ENCODE measurements around the gene CFAP20DC.
"Not testable (repeated sequence)": the region's sequence is repeated elsewhere in the genome, so short reads cannot be mapped to it uniquely, and the experiment has no call there.

Gene CFAP20DC

DNA sequence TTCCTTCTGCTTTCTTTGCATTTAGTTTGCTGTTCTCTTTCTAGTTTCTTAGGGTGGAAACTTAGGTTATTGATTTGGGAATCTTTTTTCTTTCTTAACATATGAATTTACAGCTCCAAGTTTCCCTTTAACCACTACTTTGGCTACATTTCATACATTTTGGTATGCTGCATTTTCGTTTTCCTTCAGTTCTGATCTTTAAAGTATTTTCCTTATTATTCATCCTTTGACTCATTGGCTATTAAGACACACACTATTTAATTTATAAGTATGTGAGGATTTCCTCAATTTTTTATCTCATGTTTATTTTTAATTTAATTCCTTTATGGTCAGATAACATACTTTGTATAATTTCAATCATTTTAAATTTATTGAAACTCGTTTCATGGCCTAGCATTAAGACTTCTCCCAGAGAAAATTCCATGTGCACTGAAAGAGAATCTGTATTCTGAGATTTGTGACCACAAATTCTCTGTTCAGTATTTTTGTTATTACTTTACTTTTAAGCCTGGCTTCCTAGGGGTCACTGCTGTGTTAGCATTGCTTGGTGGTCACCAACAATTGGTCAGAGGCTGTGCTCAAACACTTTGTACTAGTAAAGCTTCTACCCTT lies 87.7 kb downstream of the CFAP20DC start:
- no peak for DNase-seq

- DNase-seq: no peak
Observed at GRCh38 chr3:58955308-58955707, 94.5 kb downstream of the CFAP20DC start.

DNA sequence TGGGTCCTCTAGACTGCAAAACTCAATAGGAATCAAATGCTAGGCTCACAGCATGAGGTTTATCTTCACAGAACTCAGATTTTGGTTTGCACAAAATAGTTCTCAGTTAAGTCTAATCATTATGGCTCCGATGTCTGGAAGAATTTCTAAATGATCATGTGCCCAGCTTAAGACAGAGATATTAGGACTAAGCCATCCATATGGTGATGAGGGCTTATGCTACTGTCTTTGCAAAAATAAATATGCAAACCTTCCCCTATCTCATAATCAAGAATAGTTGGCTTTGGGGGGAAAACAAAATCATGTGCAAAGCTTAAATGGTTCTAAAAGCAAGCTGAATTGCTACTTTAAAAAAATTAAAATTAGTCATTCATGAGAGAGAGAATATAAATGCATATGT lies 96.5 kb downstream of the CFAP20DC start:
- DNase-seq: no peak

- DNase-seq: no peak
Observed at GRCh38 chr3:58952128-58952917, 97.5 kb downstream of the CFAP20DC start.

DNA sequence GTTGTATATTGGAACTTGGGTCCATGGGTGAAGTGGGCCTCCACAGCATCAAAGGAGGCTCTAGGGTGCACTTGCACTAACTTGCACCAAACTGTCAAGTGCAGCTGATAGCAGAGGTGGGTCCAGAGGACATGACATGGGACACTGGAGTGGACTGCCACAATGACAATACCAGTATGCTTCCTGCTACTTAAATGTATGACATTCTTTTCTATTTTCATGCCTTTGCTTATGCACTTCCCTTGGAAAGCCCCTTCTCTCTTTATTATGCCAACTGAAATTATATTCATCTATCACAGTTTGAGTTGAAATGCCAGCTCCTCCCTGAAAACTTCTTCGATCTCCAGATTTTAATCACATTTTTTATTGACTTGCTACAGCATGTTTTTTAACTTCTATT lies 101.8 kb downstream of the CFAP20DC start:
- no peak for DNase-seq

GRCh38 chr3:58946875-58947274 lies 103.0 kb downstream of the CFAP20DC start:
- no peak for DNase-seq

DNA sequence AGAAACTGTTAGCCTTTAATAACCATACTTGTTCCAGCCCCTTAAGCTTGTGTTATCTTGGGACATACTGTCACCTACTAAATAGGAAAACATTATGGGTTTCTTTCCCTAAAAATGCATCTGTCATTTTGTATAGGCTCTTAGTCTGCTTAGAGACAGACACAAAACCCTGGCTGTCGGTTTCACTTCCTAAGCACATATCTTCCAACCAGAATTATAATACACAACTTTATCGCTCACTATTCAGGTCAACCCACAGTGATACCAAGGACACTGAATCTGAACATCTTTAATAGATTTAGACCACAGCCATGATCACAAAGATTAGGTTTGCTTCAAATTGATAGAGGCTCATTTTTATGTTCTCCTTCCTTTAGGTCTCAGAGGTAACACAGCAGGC lies 111.8 kb downstream of the CFAP20DC start:
- DNase-seq: no peak

- no peak for DNase-seq
Observed at GRCh38 chr3:58924578-58924977, 125.2 kb downstream of the CFAP20DC start.

GRCh38 chr3:58900386-58900785 lies 149.4 kb downstream of the CFAP20DC start:
- no peak for DNase-seq

DNA sequence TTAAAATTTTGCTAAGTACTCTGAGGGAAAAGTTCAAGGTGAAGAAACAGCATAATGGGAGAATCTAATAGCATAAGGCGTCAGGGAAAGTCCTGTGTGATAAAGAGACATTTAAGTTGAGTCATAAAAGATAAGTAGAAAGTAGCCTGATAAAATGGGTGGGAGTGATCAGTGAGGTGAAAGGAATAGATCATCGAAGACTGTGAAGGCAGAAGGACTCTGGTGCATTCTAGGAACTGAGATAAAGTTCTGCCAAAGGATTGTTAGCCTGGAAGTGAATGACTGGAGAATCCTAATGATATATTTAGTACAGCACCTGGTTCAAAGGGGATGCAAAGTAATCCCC lies 149.9 kb downstream of the CFAP20DC start:
- DNase-seq: no peak

DNA sequence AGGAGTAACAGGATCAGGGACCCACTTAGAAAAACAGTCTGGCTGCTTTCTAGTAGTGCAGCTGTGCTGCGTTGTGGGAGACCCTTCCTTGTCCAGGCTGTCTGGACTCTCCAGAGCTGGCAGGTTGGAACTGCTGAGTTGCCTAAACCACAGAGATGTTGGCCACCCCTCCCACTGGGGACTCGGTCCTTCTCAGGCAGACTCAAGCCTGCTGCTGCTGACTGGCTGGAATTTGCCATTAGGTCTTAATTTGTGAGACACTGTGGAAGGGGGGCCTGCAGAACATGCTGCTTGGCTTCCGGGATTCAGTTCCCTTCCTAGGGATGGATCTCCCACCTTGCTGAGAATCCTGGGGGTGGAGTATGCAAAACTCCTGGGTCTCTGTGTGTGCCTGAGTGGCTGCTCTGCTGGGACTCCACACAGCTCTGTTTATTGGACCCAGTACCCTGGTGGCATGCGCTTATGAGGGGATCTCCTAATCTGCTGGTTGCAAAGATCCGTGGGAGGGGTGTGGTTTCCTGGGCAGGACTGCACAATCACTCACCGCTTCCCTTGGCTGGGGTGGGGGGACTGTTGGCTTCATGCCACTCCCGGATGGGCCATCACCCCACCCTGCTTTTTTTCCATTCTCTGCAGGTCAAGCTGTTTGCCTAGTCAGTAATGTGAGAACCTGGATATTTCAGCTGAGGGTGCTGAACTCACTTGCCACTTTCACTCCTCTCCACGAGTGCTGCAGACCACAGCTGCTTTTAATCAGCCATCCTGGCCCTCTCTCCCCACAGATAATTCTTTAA lies 150.5 kb downstream of the CFAP20DC start:
- DNase-seq: no peak

DNA sequence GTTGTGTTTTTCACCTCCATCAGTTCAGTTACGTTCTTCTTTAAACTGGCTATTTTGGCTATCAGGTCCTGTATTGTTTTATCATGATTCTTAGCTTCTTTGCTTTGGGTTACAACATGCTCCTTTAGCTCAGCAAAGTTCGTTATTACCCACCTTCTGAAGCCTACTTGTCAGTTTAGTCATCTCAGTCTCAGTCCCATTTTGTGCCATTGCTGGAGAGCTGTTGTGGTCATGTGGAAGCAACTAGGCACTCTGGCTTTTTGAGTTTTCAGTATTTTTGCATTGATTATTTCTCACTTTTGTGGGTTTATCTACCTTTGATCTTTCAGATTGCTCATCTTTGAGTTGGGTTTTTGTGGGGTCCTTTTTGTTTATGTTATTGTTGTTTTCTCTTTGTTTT lies 151.3 kb downstream of the CFAP20DC start:
- no peak for DNase-seq

GRCh38 chr3:58897646-58898045 lies 152.2 kb downstream of the CFAP20DC start:
- DNase-seq: no peak

GRCh38 chr3:58895678-58896077 lies 154.1 kb downstream of the CFAP20DC start:
- DNase-seq: not testable (repeated sequence)

- DNase-seq: not testable (repeated sequence)
Observed at GRCh38 chr3:58892526-58892925, 157.3 kb downstream of the CFAP20DC start.

DNA sequence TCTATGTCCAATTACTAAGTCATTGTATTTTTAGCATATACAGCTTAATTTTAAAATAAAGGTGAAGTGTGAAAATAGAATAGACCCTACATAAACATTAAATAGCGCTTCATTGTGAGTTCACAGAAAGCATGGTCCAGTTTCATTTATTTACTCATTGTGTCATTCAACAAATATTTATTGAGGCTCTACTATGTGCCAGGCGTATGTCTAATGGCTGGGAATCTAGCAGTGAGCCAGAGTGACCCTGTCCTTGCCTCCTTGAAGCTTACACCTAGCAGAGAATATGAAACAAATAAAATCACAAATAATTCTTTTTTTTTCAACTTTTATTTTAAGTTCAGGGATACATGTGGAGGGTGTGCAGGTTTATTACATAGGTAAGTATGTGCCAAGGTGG lies 161.7 kb downstream of the CFAP20DC start:
- no peak for DNase-seq

DNA sequence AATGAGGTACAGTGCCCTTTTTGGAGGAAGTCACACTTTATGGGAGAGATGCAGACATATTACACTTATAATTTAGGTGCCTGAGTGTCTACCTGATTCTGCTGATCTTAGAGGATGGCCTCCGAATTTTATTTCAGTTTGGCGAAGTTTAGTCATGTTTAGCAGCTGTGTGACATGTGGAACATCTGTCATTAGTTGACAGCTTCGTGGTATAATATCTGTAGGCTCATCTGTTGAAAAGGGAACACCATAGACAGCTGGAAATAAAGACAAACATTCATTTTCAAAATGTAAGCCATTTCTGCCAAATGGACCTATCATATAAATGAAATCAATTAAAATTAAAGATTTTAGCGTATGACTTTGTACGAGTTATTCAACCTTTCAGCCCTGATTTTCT lies 165.4 kb downstream of the CFAP20DC start:
- DNase-seq: no peak

- no peak for DNase-seq
Observed at GRCh38 chr3:58880182-58880581, 169.6 kb downstream of the CFAP20DC start.

GRCh38 chr3:58874795-58875194 lies 175.0 kb downstream of the CFAP20DC start:
- DNase-seq: no peak

DNA sequence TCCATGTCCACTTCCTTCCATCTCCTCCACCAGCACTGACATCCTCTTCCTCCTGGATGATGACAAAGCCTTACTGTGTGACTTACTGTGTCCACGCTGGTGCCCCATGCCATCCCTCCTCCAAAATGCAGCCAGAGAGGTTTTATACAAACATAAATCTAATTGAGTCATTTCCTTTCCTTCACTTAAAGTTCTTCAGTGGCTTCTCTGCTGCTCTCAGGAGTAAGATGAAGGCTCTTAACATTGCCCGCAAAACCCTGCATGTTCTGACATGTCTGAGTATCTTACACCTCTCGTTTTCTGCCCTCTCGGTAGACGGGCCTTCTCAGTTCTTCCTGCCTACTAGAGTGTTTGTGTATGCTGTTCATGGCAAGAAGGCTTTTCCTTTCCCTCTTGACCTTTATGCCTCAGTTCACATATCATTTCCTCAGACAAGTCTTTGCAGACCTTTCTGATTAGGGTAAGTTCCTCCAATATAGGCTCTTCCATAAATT lies 175.5 kb downstream of the CFAP20DC start:
- peak; percentile 89 for DNase-seq

DNA sequence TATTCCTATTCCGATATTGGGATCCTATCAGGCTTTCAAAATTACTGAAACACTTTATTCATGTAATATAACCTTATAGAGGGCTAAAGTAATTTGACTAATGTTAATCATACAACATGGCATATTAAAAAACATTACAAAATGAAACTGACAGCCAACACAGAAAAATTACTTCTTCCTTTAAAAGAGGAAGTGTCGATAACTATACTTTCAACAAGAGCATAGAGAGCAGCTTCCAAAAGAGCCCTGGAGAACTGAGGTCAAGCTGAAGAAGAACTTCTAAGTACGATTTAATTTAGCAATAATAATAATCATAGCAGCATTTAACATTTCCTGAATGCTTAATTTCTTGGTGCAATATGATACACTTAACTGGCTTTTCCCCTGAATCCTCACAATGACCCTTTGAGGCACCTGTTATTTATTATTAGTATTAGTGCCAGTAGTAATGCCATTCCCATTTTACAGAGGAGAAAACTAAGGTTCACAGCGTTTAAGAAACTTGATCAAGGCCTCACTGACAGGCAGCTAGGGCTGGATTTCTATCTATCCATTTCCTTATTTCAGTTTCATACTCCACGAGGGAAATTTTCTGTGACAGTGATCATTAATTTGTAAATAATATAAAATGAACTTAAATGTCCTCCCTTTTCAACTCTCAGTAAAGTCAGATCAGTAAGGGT lies 181.6 kb downstream of the CFAP20DC start:
- DNase-seq: no peak

DNA sequence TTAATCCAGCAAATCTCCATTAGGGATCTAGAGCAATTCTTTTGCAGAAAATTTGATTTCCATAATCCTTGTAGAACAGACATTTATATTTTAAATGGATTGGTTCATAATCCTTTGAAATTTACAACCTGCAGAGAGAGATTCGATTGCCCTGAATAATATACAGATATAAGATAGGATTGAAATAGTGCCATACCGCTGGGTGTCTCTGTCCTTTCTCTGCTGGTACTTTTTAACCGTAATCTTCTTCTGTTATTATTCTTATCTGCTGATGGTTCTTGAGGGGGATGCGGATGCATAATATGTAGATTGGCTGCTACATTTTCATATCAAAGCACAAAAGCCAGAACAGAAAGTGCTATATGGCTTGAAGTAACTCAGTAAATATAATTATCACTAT lies 182.2 kb downstream of the CFAP20DC start:
- no peak for DNase-seq

- no peak for DNase-seq
Observed at GRCh38 chr3:58866079-58866478, 183.7 kb downstream of the CFAP20DC start.
